WTC11 (cell line): Measurements from ENCODE around the gene RITA1. TPM values are rescaled to one million over a fixed set of nuclear protein-coding genes. Genes with fewer than 3 reads are reported as not detected.

Source experiments
- ATAC-seq: fragments of 200-7000 bp; cut with Tn5 transposase; 2 replicates; pipeline ENCODE4 v1.10.0; 2021; ENCODE audit warnings: mild to moderate bottlenecking, moderate library complexity
- CTCF ChIA-PET: fragments of 300-600 bp; sonication (Branson Sonifier 250); formaldehyde crosslinking; loops from one replicate; lab custom pipeline; 2021; ENCODE audit warnings: antibody characterized with exemption; lab: Charles Lee
- POLR2A ChIA-PET: fragments of 350-600 bp; sonication (Branson Sonifier 250); formaldehyde crosslinking; loops from one replicate; lab custom pipeline; 2021; ENCODE audit warnings: antibody characterized with exemption; lab: Charles Lee
- DNase-seq: peaks from one replicate; pipeline ENCODE4 v3.0.0; 2021; ENCODE audit warnings: low spot score
- H3K27ac Mint-ChIP-seq: 2 replicates; pipeline ENCODE4 v1.8.0; 2021; ENCODE audit warnings: mixed read lengths
- H3K27me3 Mint-ChIP-seq: 2 replicates; pipeline ENCODE4 v1.8.0; 2021; ENCODE audit warnings: low read depth, mild to moderate bottlenecking, moderate library complexity, mixed read lengths
- H3K36me3 Mint-ChIP-seq: 2 replicates; pipeline ENCODE4 v1.8.0; 2021; ENCODE audit warnings: mixed read lengths
- H3K4me1 Mint-ChIP-seq: 2 replicates; pipeline ENCODE4 v1.8.0; 2022; ENCODE audit warnings: mixed read lengths
- H3K4me3 Mint-ChIP-seq: 2 replicates; pipeline ENCODE4 v1.8.0; 2021; ENCODE audit warnings: mild to moderate bottlenecking, moderate library complexity, mixed read lengths
- H3K9me3 Mint-ChIP-seq: 2 replicates; pipeline ENCODE4 v1.8.0; 2021; ENCODE audit warnings: mixed read lengths
- CDX4 ChIP-seq: fragments of 250-450 bp; sonication (Bioruptor Pico); IDR thresholded peaks from 2 replicates; pipeline ENCODE4 v1.9.0; 2021; ENCODE audit warnings: moderate library complexity, mild to moderate bottlenecking, inconsistent platforms, borderline replicate concordance
- CREM ChIP-seq: sonication (generic); formaldehyde crosslinking; IDR thresholded peaks from 2 replicates; pipeline ENCODE4 v1.8.1; 2022; ENCODE audit warnings: mild to moderate bottlenecking, missing genetic modification reagents, moderate library complexity
- ERG ChIP-seq: fragments of 250-450 bp; sonication (Bioruptor Pico); IDR thresholded peaks from 2 replicates; pipeline ENCODE4 v1.8.0; 2021; ENCODE audit warnings: mild to moderate bottlenecking
- ESRRA ChIP-seq: sonication (generic); formaldehyde crosslinking; IDR thresholded peaks from 2 replicates; pipeline ENCODE4 v1.8.1; 2022; ENCODE audit warnings: mild to moderate bottlenecking, missing genetic modification reagents, borderline replicate concordance
- FOXP4 ChIP-seq: sonication (generic); formaldehyde crosslinking; IDR thresholded peaks from 2 replicates; pipeline ENCODE4 v1.8.0; 2022; ENCODE audit warnings: mild to moderate bottlenecking, missing genetic modification reagents
- GRHL2 ChIP-seq: fragments of 250-450 bp; sonication (Bioruptor Pico); IDR thresholded peaks from 2 replicates; pipeline ENCODE4 v1.8.0; 2022; ENCODE audit warnings: mild to moderate bottlenecking, moderate library complexity; ENCODE audit not compliant: insufficient replicate concordance, severe bottlenecking
- GTF2I ChIP-seq: fragments of 250-450 bp; sonication (Bioruptor Pico); conservative IDR thresholded peaks from 2 replicates; pipeline ENCODE4 v1.4.0; 2021; ENCODE audit warnings: mild to moderate bottlenecking
- HMGA2 ChIP-seq: fragments of 250-450 bp; sonication (Bioruptor Pico); IDR thresholded peaks from 2 replicates; pipeline ENCODE4 v1.4.0; 2021; ENCODE audit warnings: mild to moderate bottlenecking, moderate library complexity
- KAT7 ChIP-seq: sonication (generic); formaldehyde crosslinking; IDR thresholded peaks from 2 replicates; pipeline ENCODE4 v1.8.1; 2023; ENCODE audit warnings: missing genetic modification reagents, mild to moderate bottlenecking, borderline replicate concordance
- MXD4 ChIP-seq: fragments of 250-450 bp; sonication (Bioruptor Pico); IDR thresholded peaks from 2 replicates; pipeline ENCODE4 v1.8.0; 2021; ENCODE audit warnings: mild to moderate bottlenecking, moderate library complexity, borderline replicate concordance
- PREB ChIP-seq: sonication (generic); formaldehyde crosslinking; IDR thresholded peaks from 2 replicates; pipeline ENCODE4 v1.8.1; 2022; ENCODE audit warnings: mild to moderate bottlenecking, missing genetic modification reagents, moderate library complexity, borderline replicate concordance
- SP1 ChIP-seq: sonication (generic); formaldehyde crosslinking; conservative IDR thresholded peaks from 2 replicates; pipeline ENCODE4 v1.8.1; 2022; ENCODE audit warnings: missing genetic modification reagents
- ZMAT4 ChIP-seq: fragments of 250-450 bp; sonication (Bioruptor Pico); IDR thresholded peaks from 2 replicates; pipeline ENCODE4 v1.9.0; 2021; ENCODE audit warnings: mild to moderate bottlenecking
- ZNF121 ChIP-seq: sonication (generic); formaldehyde crosslinking; IDR thresholded peaks from 2 replicates; pipeline ENCODE4 v1.8.0; 2023; ENCODE audit warnings: missing genetic modification reagents
- ZNF219 ChIP-seq: sonication (generic); formaldehyde crosslinking; IDR thresholded peaks from 2 replicates; pipeline ENCODE4 v1.8.0; 2023; ENCODE audit warnings: missing genetic modification reagents, mild to moderate bottlenecking, borderline replicate concordance
- ZNF232 ChIP-seq: sonication (generic); formaldehyde crosslinking; IDR thresholded peaks from 2 replicates; pipeline ENCODE4 v1.8.0; 2022; ENCODE audit warnings: mild to moderate bottlenecking, missing genetic modification reagents
- ZNF263 ChIP-seq: sonication (generic); formaldehyde crosslinking; IDR thresholded peaks from 2 replicates; pipeline ENCODE4 v1.8.1; 2022; ENCODE audit warnings: low read depth, mild to moderate bottlenecking, moderate library complexity, missing genetic modification reagents
- ZNF317 ChIP-seq: sonication (generic); formaldehyde crosslinking; IDR thresholded peaks from 2 replicates; pipeline ENCODE4 v1.8.1; 2023; ENCODE audit warnings: low read depth, mild to moderate bottlenecking, moderate library complexity, missing genetic modification reagents, borderline replicate concordance
- ZNF423 ChIP-seq: fragments of 250-450 bp; sonication (Bioruptor Pico); IDR thresholded peaks from 2 replicates; pipeline ENCODE4 v2.1.2; 2022; ENCODE audit warnings: mild to moderate bottlenecking, moderate library complexity
- total RNA-seq: library from RNA; stranded (reverse); gene quantifications from 3 replicates; pipeline ENCODE4 v1.2.3, GENCODE V29; 2021
- TF ChIP-seq, protein P1 (sequence below): sonication (generic); formaldehyde crosslinking; IDR thresholded peaks from 2 replicates; pipeline ENCODE4 v1.8.1; 2023; ENCODE audit warnings: mild to moderate bottlenecking, missing genetic modification reagents, borderline replicate concordance
- TF ChIP-seq, protein P2 (sequence below): sonication (generic); formaldehyde crosslinking; IDR thresholded peaks from 2 replicates; pipeline ENCODE4 v1.8.1; 2023; ENCODE audit warnings: mild to moderate bottlenecking, moderate library complexity, missing genetic modification reagents
- TF ChIP-seq, protein P3 (sequence below): sonication (generic); formaldehyde crosslinking; IDR thresholded peaks from 2 replicates; pipeline ENCODE4 v1.8.1; 2022; ENCODE audit warnings: low read depth, missing genetic modification reagents, borderline replicate concordance

RITA1 gene
- total RNA-seq, 1 experiment from 2014 or later: 29.3 TPM

- H3K27ac Mint-ChIP-seq: peak overlapping the region; percentile 40; the same call in 1 of the 2 replicates
- ATAC-seq: peak; percentile 71
- no peak for DNase-seq
These were observed 22.8 kb downstream of the RITA1 start for GRCh38 chr12:113208041-113208934.

GRCh38 chr12:113211160-113211559 lies 25.6 kb downstream of the RITA1 start:
- Mint-ChIP-seq H3K36me3 (peaks cover 5% of the 10 kb centered on the region), H3K9me3 (peaks cover 5% of the 10 kb centered on the region), H3K27me3 (no peaks in the 10 kb centered on the region; the same call in 1 of the 2 replicates), H3K27ac (no peak overlapping the region), H3K4me1 (peaks cover 10% of the 10 kb centered on the region), H3K4me3 (no peak overlapping the region)
- ATAC-seq: no peak
- POLR2A ChIA-PET: interaction anchor here (1.2 kb wide), 1 partner anchor 11 kb away, joined by 3 read pairs; no protein-coding TSS in a partner anchor
- CTCF ChIA-PET: interaction anchor here (0.6 kb wide), 1 partner anchor 14 kb away, joined by 7 read pairs; no protein-coding TSS in a partner anchor
- DNase-seq: no peak
- TF ChIP-seq SP1 (CRISPR knock-in tag) (no peak), ERG (CRISPR knock-in tag) (no peak), PREB (CRISPR knock-in tag) (no peak), MXD4 (CRISPR knock-in tag) (no peak), HMGA2 (CRISPR knock-in tag) (no peak)
- TF ChIP-seq, protein P1, sequence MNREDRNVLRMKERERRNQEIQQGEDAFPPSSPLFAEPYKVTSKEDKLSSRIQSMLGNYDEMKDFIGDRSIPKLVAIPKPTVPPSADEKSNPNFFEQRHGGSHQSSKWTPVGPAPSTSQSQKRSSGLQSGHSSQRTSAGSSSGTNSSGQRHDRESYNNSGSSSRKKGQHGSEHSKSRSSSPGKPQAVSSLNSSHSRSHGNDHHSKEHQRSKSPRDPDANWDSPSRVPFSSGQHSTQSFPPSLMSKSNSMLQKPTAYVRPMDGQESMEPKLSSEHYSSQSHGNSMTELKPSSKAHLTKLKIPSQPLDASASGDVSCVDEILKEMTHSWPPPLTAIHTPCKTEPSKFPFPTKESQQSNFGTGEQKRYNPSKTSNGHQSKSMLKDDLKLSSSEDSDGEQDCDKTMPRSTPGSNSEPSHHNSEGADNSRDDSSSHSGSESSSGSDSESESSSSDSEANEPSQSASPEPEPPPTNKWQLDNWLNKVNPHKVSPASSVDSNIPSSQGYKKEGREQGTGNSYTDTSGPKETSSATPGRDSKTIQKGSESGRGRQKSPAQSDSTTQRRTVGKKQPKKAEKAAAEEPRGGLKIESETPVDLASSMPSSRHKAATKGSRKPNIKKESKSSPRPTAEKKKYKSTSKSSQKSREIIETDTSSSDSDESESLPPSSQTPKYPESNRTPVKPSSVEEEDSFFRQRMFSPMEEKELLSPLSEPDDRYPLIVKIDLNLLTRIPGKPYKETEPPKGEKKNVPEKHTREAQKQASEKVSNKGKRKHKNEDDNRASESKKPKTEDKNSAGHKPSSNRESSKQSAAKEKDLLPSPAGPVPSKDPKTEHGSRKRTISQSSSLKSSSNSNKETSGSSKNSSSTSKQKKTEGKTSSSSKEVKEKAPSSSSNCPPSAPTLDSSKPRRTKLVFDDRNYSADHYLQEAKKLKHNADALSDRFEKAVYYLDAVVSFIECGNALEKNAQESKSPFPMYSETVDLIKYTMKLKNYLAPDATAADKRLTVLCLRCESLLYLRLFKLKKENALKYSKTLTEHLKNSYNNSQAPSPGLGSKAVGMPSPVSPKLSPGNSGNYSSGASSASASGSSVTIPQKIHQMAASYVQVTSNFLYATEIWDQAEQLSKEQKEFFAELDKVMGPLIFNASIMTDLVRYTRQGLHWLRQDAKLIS (CRISPR knock-in tag): no peak

More at GRCh38 chr12:113208041-113208934, 22.8 kb downstream of the RITA1 start:
- H3K27me3 Mint-ChIP-seq: no peaks in the 10 kb centered on the region; the same call in 1 of the 2 replicates
- POLR2A ChIA-PET: no interaction called here
- H3K4me3 Mint-ChIP-seq: no peak overlapping the region
- H3K36me3 Mint-ChIP-seq: peaks cover 6% of the 10 kb centered on the region
- peaks cover 7% of the 10 kb centered on the region for H3K4me1 Mint-ChIP-seq
- TF ChIP-seq CREM (CRISPR knock-in tag): no peak
- no peak for TF ChIP-seq ESRRA (CRISPR knock-in tag)
- no peak for TF ChIP-seq CDX4 (CRISPR knock-in tag)
- TF ChIP-seq GRHL2 (CRISPR knock-in tag): no peak
- TF ChIP-seq, protein P2, sequence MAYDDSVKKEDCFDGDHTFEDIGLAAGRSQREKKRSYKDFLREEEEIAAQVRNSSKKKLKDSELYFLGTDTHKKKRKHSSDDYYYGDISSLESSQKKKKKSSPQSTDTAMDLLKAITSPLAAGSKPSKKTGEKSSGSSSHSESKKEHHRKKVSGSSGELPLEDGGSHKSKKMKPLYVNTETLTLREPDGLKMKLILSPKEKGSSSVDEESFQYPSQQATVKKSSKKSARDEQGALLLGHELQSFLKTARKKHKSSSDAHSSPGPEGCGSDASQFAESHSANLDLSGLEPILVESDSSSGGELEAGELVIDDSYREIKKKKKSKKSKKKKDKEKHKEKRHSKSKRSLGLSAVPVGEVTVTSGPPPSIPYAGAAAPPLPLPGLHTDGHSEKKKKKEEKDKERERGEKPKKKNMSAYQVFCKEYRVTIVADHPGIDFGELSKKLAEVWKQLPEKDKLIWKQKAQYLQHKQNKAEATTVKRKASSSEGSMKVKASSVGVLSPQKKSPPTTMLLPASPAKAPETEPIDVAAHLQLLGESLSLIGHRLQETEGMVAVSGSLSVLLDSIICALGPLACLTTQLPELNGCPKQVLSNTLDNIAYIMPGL (CRISPR knock-in tag): no peak
- no peak for TF ChIP-seq ZMAT4 (CRISPR knock-in tag)
- no peak for TF ChIP-seq ZNF232 (CRISPR knock-in tag)
- TF ChIP-seq GTF2I (CRISPR knock-in tag): no peak
- TF ChIP-seq, protein P3, sequence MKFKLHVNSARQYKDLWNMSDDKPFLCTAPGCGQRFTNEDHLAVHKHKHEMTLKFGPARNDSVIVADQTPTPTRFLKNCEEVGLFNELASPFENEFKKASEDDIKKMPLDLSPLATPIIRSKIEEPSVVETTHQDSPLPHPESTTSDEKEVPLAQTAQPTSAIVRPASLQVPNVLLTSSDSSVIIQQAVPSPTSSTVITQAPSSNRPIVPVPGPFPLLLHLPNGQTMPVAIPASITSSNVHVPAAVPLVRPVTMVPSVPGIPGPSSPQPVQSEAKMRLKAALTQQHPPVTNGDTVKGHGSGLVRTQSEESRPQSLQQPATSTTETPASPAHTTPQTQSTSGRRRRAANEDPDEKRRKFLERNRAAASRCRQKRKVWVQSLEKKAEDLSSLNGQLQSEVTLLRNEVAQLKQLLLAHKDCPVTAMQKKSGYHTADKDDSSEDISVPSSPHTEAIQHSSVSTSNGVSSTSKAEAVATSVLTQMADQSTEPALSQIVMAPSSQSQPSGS (CRISPR knock-in tag): no peak
- TF ChIP-seq ZNF317 (CRISPR knock-in tag): no peak
- no peak for TF ChIP-seq ZNF423 (CRISPR knock-in tag)
- no peak for TF ChIP-seq ZNF263
- no peak for TF ChIP-seq ZNF121
- no peak for TF ChIP-seq ZNF219 (CRISPR knock-in tag)
- TF ChIP-seq FOXP4 (CRISPR knock-in tag): no peak
- no peak for TF ChIP-seq KAT7 (CRISPR knock-in tag)
- TF ChIP-seq, all 79 proteins: peak for 0
- CTCF ChIA-PET: no interaction called here
- peaks cover 6% of the 10 kb centered on the region for H3K9me3 Mint-ChIP-seq
